NCI-H2196 treated with DMSO at 0.1 percent for 48 hours (cell line): ENCODE data around the gene POLR3K.
"Not testable (repeated sequence)": the region's sequence is repeated elsewhere in the genome, so short reads cannot be mapped to it uniquely, and the experiment has no call there.

Source experiments
- DNase-seq: peaks from one replicate; lab custom pipeline; 2025; ENCODE audit not compliant: unreplicated experiment; lab: John Stamatoyannopoulos, UW

POLR3K gene

DNA sequence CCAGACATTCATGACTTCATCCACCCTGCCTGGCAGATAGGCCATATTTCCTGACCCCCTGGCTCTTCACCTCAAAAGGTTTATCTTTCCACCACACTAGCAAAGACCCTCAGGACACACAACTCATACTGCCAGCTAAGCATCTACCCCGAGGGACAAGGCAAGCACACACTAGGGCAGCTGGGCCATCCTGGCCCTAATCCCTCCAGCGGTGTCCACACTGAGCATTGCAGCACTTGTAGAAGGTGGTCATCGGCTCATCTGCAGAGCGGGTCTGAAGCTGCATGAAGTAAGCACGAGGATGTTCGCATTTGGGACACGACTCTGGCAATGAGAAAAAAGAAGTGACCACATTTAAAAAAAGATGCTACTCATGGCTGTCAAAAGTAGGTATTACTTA is 6.2 kb downstream of the POLR3K start:
- no peak for DNase-seq

GRCh38 chr16:46510-46909 is 6.9 kb downstream of the POLR3K start:
- not testable (repeated sequence) for DNase-seq

- DNase-seq = no peak
Observed at GRCh38 chr16:45454-45853, 8.0 kb downstream of the POLR3K start.

DNA sequence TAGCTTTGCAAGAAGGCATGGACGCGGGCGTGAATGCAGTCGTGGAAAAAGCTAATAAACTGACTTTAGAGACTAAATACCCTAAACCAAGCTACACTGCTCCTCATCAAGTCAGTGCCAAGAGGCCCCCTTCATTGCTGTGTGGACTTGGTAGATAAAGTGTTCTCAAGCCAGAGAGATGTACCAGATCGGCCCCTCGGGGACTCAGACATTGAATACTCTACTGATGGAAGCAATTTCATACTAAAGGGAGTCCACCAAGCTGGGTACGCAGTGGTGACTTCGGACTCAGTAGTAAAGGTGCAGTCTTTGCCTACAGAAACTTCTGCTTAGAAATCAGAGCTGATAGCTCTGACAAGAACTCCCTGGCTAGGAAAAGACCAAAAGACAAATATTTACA is 8.8 kb downstream of the POLR3K start:
- DNase-seq = no peak

- no peak for DNase-seq
Observed at GRCh38 chr16:43294-43693, 10.1 kb downstream of the POLR3K start.

DNA sequence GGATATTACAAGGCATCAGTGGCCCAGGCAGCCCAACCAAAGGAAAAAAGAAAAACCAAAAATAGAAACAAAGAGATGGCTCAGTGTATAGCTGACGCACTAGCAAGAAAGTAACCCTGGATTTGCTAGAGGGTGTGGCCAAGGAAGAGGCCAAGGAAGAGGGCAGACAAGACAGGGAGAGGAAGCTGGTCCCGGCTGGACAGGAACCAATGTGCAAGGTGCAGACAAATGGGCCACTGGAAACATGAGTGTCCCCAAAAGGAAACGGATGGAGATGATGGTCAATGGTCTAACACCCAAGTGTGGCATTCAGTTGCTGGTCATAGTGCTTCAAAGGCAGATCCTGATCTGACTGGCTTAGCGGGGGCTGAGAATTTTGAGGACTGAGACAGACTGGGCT is 10.7 kb downstream of the POLR3K start:
- no peak for DNase-seq

DNA sequence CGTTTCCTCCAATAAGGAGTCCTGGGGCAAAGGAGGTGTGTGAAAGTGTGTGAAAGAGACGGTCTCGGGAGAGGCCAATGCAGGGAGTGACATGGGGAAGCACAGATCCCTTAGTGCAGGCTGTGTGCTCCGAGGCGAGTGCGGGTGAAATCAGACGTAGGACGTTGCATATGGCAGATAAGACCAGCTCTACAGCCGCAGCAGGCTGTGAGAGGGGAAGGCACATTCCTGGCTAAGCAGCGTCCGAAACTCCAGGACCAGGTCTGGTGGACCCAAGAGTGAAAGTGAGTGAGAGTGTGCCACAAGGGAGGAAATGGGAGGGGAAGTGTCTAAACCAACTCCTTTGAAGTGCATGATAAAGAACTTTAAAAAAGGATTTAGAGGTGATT is 11.3 kb downstream of the POLR3K start:
- DNase-seq = no peak

GRCh38 chr16:41439-42068 is 11.9 kb downstream of the POLR3K start:
- no peak for DNase-seq

DNA sequence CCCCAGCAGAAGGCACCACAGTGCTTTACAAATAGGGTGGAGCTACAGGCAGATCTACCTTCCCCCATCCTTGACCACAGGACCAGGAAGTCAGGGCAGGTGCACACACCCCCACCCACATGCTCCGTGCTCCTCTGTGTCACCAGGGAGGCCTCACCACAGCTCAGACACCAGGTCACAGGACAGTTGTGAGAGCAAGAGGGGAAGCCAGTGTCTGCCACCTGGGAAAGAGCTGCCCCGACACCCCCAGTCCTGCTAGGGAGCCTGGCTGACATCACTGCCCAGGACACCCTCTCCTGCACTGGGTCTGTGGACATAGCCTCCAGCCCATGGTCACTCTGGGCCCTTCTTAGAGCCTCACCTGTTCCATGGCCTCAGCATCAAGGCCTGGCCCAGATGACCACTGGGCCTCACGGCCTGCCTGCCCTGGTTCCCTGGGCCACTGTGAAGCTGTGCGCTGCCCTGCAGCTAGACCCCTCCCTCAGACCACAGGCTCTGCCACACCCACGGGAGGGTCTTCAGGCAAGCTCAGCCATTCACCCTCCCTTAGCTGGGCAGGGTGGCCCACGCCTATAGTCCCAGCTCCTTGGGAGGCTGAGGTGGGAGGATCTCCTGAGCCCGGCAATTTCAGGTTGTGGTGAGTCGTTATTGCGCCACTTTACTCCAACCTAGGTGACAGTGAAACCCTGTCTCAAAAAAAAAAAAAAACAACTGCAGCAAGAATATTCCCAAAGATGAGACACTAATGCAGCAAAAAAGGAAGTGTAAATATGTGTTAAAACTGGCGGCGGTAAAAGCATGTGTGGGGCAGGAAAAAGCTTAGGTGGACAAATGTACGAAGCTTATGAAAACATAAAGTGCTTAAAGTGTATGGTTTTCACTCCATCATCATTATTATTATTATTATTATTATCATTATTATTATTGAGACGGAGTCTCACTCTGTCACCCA is 14.2 kb downstream of the POLR3K start:
- peak; percentile 80 for DNase-seq

GRCh38 chr16:38206-38605 is 15.2 kb downstream of the POLR3K start:
- not testable (repeated sequence) for DNase-seq

DNA sequence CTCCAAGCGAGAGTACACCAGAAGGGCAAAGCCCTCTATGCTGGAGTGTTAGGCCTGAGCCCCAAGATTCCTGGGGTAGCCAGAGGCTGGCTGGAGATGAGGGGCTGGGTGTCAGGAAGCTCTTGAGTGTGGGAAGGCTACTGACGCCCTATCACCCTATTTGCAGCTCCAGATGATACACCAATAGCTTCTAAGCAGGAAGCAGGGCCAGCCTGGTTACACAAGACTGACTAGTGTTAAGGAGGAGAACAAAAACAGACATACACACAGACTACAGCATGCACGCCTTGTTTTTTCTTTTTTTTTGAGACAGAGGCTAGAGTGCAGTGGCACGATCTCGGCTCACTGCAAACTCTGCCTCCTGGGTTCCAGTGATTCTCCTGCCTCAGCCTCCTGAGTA is 15.9 kb downstream of the POLR3K start:
- DNase-seq = no peak

GRCh38 chr16:36336-36984 is 16.9 kb downstream of the POLR3K start:
- DNase-seq = no peak

DNA sequence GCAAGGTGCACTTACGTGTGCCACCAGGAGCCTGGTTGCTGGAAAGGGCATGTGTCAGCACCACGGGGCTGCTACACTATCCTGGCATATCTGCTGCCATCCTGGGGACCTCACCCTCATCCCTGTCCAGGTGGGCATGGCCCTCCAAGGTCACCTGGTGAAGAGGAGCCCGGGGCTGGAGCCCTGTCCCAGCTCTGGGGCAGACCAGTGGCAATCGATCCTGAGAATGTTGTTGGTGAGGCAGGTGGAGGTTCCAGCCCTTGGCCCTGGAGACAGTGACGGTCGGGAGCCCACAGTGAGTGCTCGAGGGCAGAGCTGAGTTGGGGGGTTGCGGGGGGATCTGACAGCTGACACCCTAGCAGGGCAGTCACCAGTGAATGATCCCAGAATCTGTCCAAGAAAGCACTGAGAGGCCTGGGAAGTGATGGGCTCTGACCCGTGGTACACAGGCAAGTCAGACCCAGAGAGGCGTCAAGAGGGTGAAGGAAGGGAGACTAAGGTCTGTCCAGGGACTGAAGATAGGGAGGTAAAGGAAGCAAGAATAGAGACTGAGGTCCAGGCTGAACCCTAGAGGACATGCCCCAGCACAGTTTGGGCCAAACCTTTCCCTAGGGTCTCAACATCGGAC is 17.6 kb downstream of the POLR3K start:
- no peak for DNase-seq

- no peak for DNase-seq
Observed at GRCh38 chr16:35011-35677, 18.3 kb downstream of the POLR3K start.

DNA sequence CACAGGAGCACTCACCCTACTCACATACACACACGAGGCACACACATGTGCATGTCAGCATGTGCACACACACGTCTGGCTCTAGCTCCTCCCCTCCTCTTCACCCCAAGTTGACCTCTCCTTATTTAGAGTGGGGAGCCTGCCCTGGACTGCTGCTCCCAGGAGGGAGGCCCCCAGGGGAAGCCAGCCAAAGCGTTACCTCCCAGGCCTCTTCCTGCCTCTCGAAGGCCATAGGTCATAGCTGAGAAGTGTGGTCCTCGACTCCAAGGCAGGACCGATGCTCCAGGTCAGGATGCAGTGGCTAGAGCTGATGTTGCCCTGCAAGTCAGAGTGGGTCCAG is 18.8 kb downstream of the POLR3K start:
- no peak for DNase-seq

GRCh38 chr16:33877-34647 is 19.3 kb downstream of the POLR3K start:
- DNase-seq = no peak

DNA sequence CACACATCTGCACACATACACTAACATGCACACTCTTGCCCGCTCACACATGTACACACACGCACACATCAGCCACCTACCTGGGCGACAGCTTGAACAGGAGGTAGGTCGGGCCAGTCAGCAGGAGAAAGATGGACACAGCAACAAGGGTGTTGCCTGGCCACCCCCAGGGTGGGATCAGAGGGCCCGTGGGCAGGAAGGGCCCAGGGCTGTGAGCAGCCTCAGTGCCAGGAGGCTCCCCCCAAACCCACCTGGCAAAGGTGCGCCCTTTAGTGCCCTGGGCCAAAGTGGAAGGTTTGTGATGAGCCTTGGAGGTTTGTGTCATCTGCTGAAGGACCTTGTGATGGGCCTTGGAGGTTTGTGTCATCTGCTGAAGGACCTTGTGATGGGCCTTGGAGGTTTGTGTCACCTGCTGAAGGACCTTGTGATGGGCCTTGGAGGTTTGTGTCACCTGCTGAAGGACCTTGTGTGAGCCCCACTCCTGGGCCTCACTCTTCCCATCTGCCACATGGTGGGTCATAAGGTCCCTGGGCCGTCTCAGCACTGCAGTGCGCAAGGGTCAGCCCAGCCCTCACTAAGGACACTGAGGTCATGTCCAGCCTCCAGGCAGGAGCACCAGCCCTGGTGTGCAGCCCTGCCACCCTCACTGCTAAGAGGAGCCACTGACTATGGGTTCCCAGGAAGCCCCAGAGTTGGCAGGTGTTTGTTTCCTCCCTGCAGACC is 20.1 kb downstream of the POLR3K start:
- not testable (repeated sequence) for DNase-seq

DNA sequence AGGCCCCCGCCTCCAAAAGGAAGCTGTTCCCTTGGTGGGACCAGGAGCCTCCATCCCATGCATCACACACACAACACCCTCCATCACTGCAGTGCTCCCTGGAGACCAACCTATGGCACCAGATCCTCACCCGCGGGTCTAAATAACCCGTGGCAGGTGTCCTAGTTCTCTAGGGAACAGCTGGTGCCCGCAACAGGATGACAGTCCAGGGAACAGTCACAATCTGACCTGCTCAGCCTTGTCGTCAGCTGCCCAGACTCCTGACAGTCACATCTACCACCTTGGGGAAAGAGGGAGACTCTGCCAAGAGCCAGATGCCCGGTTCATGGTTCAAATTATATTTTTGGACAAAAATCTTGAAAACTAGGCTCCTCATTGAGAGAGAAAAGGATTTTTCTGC is 22.8 kb downstream of the POLR3K start:
- not testable (repeated sequence) for DNase-seq

- DNase-seq = not testable (repeated sequence)
Observed at GRCh38 chr16:25926-26348, 27.5 kb downstream of the POLR3K start.

- DNase-seq = not testable (repeated sequence)
Observed at GRCh38 chr16:24151-24550, 29.3 kb downstream of the POLR3K start.
